Left lung (tissue), 14 donors: Measurements from ENCODE around the gene RYR3. TPM values are rescaled to one million over a fixed set of nuclear protein-coding genes. Genes with fewer than 3 reads are reported as not detected.

Source experiments
- ATAC-seq: fragments of 200-7000 bp; cut with Tn5 transposase; one replicate; pipeline ENCODE4 v1.9.1; 2020; ENCODE audit warnings: moderate library complexity
- DNase-seq, 4 donors: peaks; one replicate each; pipeline ENCODE4 v3.0.0-alpha.2; 2013 to 2020
- H3K27ac ChIP-seq, 2 donors: fragments of 200-600 bp; sonication (generic) in 1 of 2; one replicate each; pipeline versions ENCODE4 v1.5.0 to v1.8.0; 2020 to 2021
- H3K27me3 ChIP-seq, 2 donors: fragments of 200-600 bp; sonication (generic) in 1 of 2; one replicate each; pipeline versions ENCODE4 v1.5.0 to v1.8.0; 2020 to 2021
- H3K36me3 ChIP-seq, 2 donors: fragments of 200-600 bp; sonication (generic) in 1 of 2; one replicate each; pipeline versions ENCODE4 v1.5.0 to v1.8.0; 2020 to 2021
- H3K4me1 ChIP-seq, 2 donors: fragments of 200-600 bp; one replicate each; pipeline ENCODE4 v1.8.0; 2021
- H3K4me3 ChIP-seq, 2 donors: fragments of 200-600 bp; sonication (generic) in 1 of 2; one replicate each; pipeline versions ENCODE4 v1.5.0 to v1.8.0; 2020 to 2021; ENCODE audit warnings: mild to moderate bottlenecking in 1 of 2
- H3K9me3 ChIP-seq, 2 donors: fragments of 200-600 bp; sonication (generic) in 1 of 2; one replicate each; pipeline versions ENCODE4 v1.5.0 to v1.8.0; 2020 to 2021
- CTCF ChIP-seq, 2 donors: fragments of 200-600 bp; sonication (generic) in 1 of 2; IDR thresholded peaks; one replicate each; pipeline versions ENCODE4 v1.5.0 to v1.8.0; 2021; ENCODE audit warnings: antibody characterized with exemption in 2 of 2
- intact Hi-C, 2 donors: fragments of 100-400 bp; cut with DNase I; formaldehyde crosslinking; loops; one replicate each; pipeline versions ENCODE4 v1.11.2 to v1.14.2; 2022
- long read RNA-seq, 12 donors: library from polyadenylated mRNA in 2 of 12; unstranded in 2 of 12; transcript quantifications; one replicate each; pipeline ENCODE4 v2.0.0 and lab custom pipeline, GENCODE V29; 2019 to 2026
- polyA plus RNA-seq, 6 donors: library from polyadenylated mRNA; unstranded; fragments of 120-200 nt; gene quantifications; one replicate each; pipeline ENCODE4 v1.2.1, GENCODE V29; 2013; ENCODE audit not compliant: insufficient read length in 6 of 6
- total RNA-seq, 2 donors: library from RNA; stranded (reverse); fragmentation: NEBNext Ultra II Directional; extraction: Animal tissue kit (Norgen Biotek cat#: 25700); gene quantifications; one replicate each; pipeline ENCODE4 v1.2.1, GENCODE V29; 2021
- donor health status: DM: no; HTN: yes; CAD: no.
- donor health status: DM: no; HTN: no; CAD: no.

Gene RYR3
- total RNA-seq (under 1 TPM; 0.24 to 0.47 TPM), polyA plus RNA-seq (10 to 100 TPM in 3 of 6 donors, 1 to 10 TPM in 3; 5.4 to 12.6 (median 10.4) TPM)
- long read RNA-seq, donor 1, result 0 reads
- long read RNA-seq, donor 2, result 0 reads
- long read RNA-seq, donor 3, result 0 reads
- long read RNA-seq, donor 4, result 0 reads
- long read RNA-seq, donor 5, result 0 reads
- long read RNA-seq, donor 6, result 0 reads
- long read RNA-seq, donor 7, result 0 reads
- long read RNA-seq, donor 8, result 0 reads
- long read RNA-seq, donor 9, result 0 reads
- long read RNA-seq, donor 10, result 0 reads
- long read RNA-seq, donor 11, result 0 reads
- long read RNA-seq, donor 12, result 0 reads

DNA sequence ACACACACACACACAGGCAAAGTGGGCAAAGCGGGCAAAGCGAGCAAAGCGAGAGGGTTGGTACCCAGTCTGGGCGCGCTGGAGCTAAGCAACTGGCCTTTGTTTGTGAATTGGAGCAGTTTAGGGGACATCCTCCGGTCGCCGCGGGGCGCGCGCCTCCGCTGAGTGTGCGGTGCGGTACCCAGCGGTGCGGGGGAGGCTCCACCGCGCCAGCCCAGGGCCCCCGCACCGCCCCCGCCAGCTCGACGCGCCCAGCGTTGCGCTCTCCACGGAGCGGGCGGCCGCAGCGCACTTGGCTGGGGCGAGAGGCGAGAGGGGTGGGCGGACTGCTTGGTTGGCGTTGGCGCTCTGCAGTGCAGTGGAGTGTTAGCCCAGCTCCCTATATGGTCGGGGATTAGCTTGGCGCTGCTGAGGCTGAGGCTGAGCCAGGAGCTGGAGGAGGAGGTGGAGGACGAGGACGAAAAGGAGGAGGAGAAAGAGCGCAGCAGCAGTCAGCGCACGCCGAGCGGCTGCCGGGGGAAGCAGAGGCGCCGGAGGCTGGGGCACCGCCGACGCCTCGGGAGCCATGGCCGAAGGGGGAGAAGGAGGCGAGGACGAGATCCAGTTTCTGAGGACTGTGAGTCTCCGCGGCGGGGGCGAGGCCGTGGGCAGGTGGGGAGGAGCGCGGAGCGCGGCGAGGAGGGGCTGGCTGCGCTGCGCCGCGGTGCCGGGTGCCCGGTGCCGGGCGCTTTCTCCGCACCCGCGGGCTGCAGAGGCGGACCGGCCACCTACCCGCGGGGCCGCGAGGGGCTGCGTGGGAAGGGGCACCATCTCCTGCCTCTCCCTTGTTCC lies at the start of gene RYR3:
RYR3 (plus strand) TSS at position 487 of the 831 bp plus-strand sequence; CDS start at position 566, 79 bp downstream.
- peak; percentile 38 for ATAC-seq
- peak; percentile 34 to 68 (median 41) for DNase-seq
- Histone ChIP-seq H3K27me3 (peaks cover 33 to 73% of the 10 kb centered on the region in 2 donors), H3K4me3 (no peak within 1 kb of the TSS), H3K4me1 (no peaks in the 10 kb centered on the region), H3K36me3 (no peaks in the 10 kb centered on the region), H3K27ac (no peak within 1 kb of the TSS), H3K9me3 (no peaks in the 10 kb centered on the region)
- intact Hi-C loops, result no loop called here
- no peak for TF ChIP-seq CTCF (IDR thresholded peaks at IDR 0.05)

GRCh38 chr15:33262306-33262705 lies 48.5 kb upstream of the RYR3 start:
- no peak for TF ChIP-seq CTCF (IDR thresholded peaks at IDR 0.05)
- no peak overlapping the region for H3K27ac ChIP-seq
- no peaks in the 10 kb centered on the region for H3K36me3 ChIP-seq
- no peak overlapping the region for H3K4me3 ChIP-seq
- DNase-seq (no peak), ATAC-seq (no peak)
- peaks cover 0 to 1% of the 10 kb centered on the region in 2 donors for H3K27me3 ChIP-seq
- intact Hi-C loops, result no loop called here
- no peaks in the 10 kb centered on the region for H3K4me1 ChIP-seq
- no peaks in the 10 kb centered on the region for H3K9me3 ChIP-seq

DNA sequence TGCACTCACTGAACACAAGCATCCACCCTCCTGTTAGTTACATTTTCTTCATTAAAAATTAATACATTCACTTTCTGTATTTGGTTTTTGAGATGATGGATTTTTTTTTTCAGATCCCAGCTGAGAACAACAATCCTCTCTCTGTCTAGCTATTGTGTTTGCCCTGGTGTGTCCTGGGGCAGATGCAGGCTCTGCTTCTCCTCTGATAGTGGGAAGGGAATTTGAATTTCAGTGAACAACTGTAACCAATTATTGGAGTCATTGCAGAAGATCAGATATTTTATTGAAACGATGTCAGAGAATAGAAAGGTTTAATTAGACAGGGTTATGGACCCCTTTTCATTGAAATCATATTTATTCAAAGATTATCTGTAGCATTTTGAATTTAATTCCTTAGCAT lies 33.1 kb upstream of the RYR3 start:
- ATAC-seq, result no peak
- Histone ChIP-seq H3K36me3 (no peaks in the 10 kb centered on the region), H3K27ac (no peak overlapping the region)

DNA sequence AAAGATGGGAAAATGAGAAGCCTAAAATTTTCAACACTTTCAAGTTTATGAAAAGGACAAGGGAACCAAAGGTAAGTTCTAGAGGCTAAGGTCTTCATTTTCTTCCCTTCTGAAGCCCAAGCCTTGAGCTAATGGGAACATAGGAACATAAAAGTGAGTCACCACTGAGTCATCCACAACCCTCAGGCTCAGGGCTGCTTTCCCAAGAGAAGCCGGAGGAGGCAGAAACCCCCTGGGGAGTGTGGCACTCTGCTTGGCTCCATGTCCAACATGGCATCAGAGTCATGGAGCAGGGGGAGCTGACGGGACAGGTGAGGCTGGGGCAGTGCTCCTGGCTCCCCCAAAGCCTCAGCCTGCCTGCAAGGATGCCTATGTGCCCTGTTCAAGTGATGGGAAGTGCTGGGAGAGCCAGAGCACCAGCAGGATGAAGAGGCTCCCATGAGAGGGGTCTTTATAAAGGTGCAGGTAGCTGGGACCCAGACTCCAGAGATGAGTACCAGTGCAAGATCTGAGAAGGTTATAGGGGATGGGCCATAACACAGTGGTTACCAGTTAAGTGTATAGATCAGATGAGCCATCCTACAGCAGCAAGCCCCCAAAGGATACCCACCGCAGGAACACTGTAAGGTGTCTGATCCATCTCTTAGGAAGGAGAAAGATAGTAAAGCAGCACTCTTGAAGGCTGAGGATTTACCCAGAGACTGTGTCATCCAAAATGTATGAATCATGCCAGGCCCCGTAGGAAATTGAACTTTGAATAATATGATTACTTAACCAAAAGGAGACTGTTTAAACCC lies 31.8 kb upstream of the RYR3 start:
- peak in 1 of 4 donors; percentile 38 for DNase-seq

More for the DNA sequence above, 33.1 kb upstream of the RYR3 start:
- Histone ChIP-seq H3K27me3 (no peaks in the 10 kb centered on the region), H3K4me3 (no peak overlapping the region), H3K4me1 (no peaks in the 10 kb centered on the region), H3K9me3 (no peaks in the 10 kb centered on the region)
- no peak for TF ChIP-seq CTCF (IDR thresholded peaks at IDR 0.05)
- no peak for DNase-seq
- intact Hi-C loops, result no loop called here

More for the DNA sequence above, 31.8 kb upstream of the RYR3 start:
- Histone ChIP-seq H3K27me3 (no peaks in the 10 kb centered on the region), H3K36me3 (no peaks in the 10 kb centered on the region), H3K4me3 (no peak overlapping the region), H3K4me1 (no peaks in the 10 kb centered on the region), H3K9me3 (no peaks in the 10 kb centered on the region), H3K27ac (no peak overlapping the region)
- peak; percentile 81 for ATAC-seq
- intact Hi-C loops, result no loop called here
- TF ChIP-seq CTCF (IDR thresholded peaks at IDR 0.05), result no peak
